Suprapubic skin (tissue), 4 donors: ENCODE results near the gene DSCAM. TPM values are rescaled to one million over a fixed set of nuclear protein-coding genes. Genes with fewer than 3 reads are reported as not detected.

Experiments
- DNase-seq, 2 donors: peaks; one replicate each; pipeline ENCODE4 v3.0.0-alpha.2; 2019; ENCODE audit warnings: low spot score in 2 of 2
- H3K27ac ChIP-seq: fragments of 200-600 bp; sonication (generic); one replicate; pipeline ENCODE4 v1.5.1; 2019
- H3K27me3 ChIP-seq: fragments of 200-600 bp; sonication (generic); one replicate; pipeline ENCODE4 v1.5.1; 2019
- H3K36me3 ChIP-seq: fragments of 200-600 bp; sonication (generic); one replicate; pipeline ENCODE4 v1.5.1; 2019
- H3K4me1 ChIP-seq: fragments of 200-600 bp; sonication (generic); one replicate; pipeline ENCODE4 v1.5.1; 2019
- H3K4me3 ChIP-seq: fragments of 200-600 bp; sonication (generic); one replicate; pipeline ENCODE4 v1.5.1; 2019; ENCODE audit warnings: mild to moderate bottlenecking
- H3K9me3 ChIP-seq: fragments of 200-600 bp; sonication (generic); one replicate; pipeline ENCODE4 v1.5.1; 2019
- EP300 ChIP-seq: sonication (generic); formaldehyde crosslinking; IDR thresholded peaks from one replicate; pipeline ENCODE4 v1.6.1; 2017; ENCODE audit warnings: antibody characterized with exemption
- POLR2A ChIP-seq, 2 donors: fragments of 450-650 bp; IDR thresholded peaks; one replicate each; pipeline ENCODE4 v1.6.1; 2017; ENCODE audit warnings: antibody characterized with exemption in 2 of 2, mild to moderate bottlenecking in 2 of 2, moderate library complexity in 2 of 2
- POLR2AphosphoS5 ChIP-seq, 3 donors: sonication (generic); formaldehyde crosslinking; IDR thresholded peaks; one replicate each; pipeline ENCODE4 v1.6.1; 2017; ENCODE audit warnings: antibody characterized with exemption in 3 of 3
- WGBS: methylation state at CpG from one replicate; pipeline ENCODE4 v1.1.5; 2018; 5-methylcytosine and 5-hydroxymethylcytosine counted together
- total RNA-seq, 4 donors: library from RNA; depleted of rRNA; stranded (reverse); fragments of >200 nt; gene quantifications; one replicate each; pipeline ENCODE4 v1.1.0, GENCODE V29; 2016
- TF ChIP-seq, protein P1 (sequence below), 2 donors: fragments of 200-600 bp in 1 of 2; fragments of 450-650 bp in 1 of 2; sonication (generic) in 1 of 2; IDR thresholded peaks; one replicate each; pipeline ENCODE4 v1.5.1; 2016 to 2019; ENCODE audit warnings: antibody characterized with exemption in 2 of 2, mild to moderate bottlenecking in 1 of 2, moderate library complexity in 1 of 2

DSCAM gene
- total RNA-seq, 4 donors from 2014 or later: 0.08 TPM; not detected in 3

DNA sequence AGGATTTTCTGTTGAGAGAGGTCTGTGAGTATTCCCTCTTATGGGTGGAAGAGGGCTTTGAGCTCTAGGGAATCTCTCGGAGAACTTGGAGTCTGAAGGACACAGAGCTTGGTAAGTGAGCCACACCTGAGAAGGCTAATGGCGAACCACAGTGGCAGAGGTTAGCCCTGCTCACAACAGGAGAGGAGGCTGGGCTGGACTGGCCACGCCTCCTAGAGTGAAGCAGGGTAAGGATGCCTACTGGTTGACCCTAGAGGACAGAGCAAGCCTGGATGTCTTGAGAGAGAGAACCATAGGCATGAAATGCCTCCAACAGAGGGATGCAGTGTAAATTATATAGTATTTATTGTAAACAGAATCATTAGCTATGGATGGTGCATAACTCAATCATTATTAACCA lies 747.1 kb downstream of the DSCAM start:
- TF ChIP-seq, protein P1, sequence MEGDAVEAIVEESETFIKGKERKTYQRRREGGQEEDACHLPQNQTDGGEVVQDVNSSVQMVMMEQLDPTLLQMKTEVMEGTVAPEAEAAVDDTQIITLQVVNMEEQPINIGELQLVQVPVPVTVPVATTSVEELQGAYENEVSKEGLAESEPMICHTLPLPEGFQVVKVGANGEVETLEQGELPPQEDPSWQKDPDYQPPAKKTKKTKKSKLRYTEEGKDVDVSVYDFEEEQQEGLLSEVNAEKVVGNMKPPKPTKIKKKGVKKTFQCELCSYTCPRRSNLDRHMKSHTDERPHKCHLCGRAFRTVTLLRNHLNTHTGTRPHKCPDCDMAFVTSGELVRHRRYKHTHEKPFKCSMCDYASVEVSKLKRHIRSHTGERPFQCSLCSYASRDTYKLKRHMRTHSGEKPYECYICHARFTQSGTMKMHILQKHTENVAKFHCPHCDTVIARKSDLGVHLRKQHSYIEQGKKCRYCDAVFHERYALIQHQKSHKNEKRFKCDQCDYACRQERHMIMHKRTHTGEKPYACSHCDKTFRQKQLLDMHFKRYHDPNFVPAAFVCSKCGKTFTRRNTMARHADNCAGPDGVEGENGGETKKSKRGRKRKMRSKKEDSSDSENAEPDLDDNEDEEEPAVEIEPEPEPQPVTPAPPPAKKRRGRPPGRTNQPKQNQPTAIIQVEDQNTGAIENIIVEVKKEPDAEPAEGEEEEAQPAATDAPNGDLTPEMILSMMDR (IDR thresholded peaks at IDR 0.05): no peak
- TF ChIP-seq EP300 (no peak), POLR2AphosphoS5 (IDR thresholded peaks at IDR 0.05) (no peak), POLR2A (IDR thresholded peaks at IDR 0.05) (no peak)
- H3K27ac ChIP-seq: no peak overlapping the region
- no peak for DNase-seq
- H3K4me3 ChIP-seq: no peak overlapping the region
- no peaks in the 10 kb centered on the region for H3K4me1 ChIP-seq
- WGBS: 75% methylated on average over 3 of the region's 3 CpGs
- no peaks in the 10 kb centered on the region for H3K36me3 ChIP-seq
- H3K27me3 ChIP-seq: no peaks in the 10 kb centered on the region
- H3K9me3 ChIP-seq: no peaks in the 10 kb centered on the region

GRCh38 chr21:40095477-40095876 lies 751.5 kb downstream of the DSCAM start:
- no peak overlapping the region for H3K27ac ChIP-seq
- no peak for TF ChIP-seq POLR2AphosphoS5 (IDR thresholded peaks at IDR 0.05)
- TF ChIP-seq EP300: no peak
- TF ChIP-seq POLR2A (IDR thresholded peaks at IDR 0.05): no peak
- TF ChIP-seq, protein P1 (IDR thresholded peaks at IDR 0.05): no peak
- no peak overlapping the region for H3K4me3 ChIP-seq
- H3K27me3 ChIP-seq: no peaks in the 10 kb centered on the region
- H3K36me3 ChIP-seq: no peaks in the 10 kb centered on the region
- DNase-seq: no peak
- 42% methylated on average over 3 of the region's 3 CpGs for WGBS
- H3K4me1 ChIP-seq: no peaks in the 10 kb centered on the region
- no peaks in the 10 kb centered on the region for H3K9me3 ChIP-seq

- Histone ChIP-seq H3K27ac (no peak overlapping the region), H3K4me3 (no peak overlapping the region), H3K27me3 (no peaks in the 10 kb centered on the region), H3K36me3 (no peaks in the 10 kb centered on the region), H3K9me3 (no peaks in the 10 kb centered on the region), H3K4me1 (no peaks in the 10 kb centered on the region)
- WGBS: 56% methylated on average over 3 of the region's 3 CpGs
- no peak for TF ChIP-seq EP300
- TF ChIP-seq, protein P1 (IDR thresholded peaks at IDR 0.05): no peak
- no peak for TF ChIP-seq POLR2A (IDR thresholded peaks at IDR 0.05)
- TF ChIP-seq POLR2AphosphoS5 (IDR thresholded peaks at IDR 0.05): no peak
- DNase-seq: no peak
These were observed 766.6 kb downstream of the DSCAM start for GRCh38 chr21:40080385-40080784.

DNA sequence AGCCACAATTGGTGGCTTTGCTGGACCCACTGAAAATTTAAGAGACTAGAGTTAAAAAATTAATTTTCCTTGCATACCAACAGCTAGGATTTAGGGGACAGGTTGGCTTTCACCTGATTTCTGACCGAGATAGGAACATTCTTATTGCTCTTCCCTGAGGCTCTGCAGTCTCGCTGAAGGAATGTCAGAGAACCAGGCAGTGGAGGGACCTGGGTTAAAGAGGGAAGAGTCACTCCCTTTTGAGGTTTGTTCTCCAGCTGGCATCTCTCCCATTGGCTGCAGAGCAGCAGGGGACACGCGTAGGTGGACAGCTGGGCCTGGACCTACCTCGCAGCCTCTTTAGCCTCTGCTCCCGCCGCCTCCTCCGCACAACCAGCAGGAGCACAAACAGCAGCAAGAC lies 772.2 kb downstream of the DSCAM start:
- TF ChIP-seq, protein P1 (IDR thresholded peaks at IDR 0.05): no peak
- TF ChIP-seq EP300: no peak
- TF ChIP-seq POLR2AphosphoS5 (IDR thresholded peaks at IDR 0.05): no peak
- no peak for TF ChIP-seq POLR2A (IDR thresholded peaks at IDR 0.05)
- Histone ChIP-seq H3K27ac (no peak overlapping the region), H3K27me3 (no peaks in the 10 kb centered on the region), H3K9me3 (no peaks in the 10 kb centered on the region), H3K4me1 (no peaks in the 10 kb centered on the region), H3K36me3 (no peaks in the 10 kb centered on the region), H3K4me3 (no peak overlapping the region)
- no peak for DNase-seq
- 69% methylated on average over 8 of the region's 8 CpGs for WGBS

DNA sequence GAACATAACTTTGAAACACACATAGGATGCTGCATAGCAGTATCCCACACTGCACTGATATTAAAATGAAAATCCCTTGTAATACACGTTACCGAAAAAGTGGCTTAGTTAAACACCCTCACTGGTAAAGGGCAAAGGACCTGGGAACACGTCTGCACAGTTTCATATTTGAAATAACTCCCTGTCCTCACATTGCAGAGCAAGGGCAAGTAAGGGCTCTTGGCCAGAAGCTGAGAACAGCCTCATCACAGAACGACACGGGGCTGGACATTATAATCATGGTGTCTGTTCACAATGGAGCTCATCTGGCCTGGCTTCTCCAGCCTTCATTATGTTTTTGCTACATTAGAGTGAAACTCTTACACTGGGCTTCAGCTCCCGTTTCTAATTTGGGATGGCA lies 772.8 kb downstream of the DSCAM start:
- 58% methylated on average over 6 of the region's 6 CpGs for WGBS
- TF ChIP-seq POLR2A (IDR thresholded peaks at IDR 0.05) (no peak), EP300 (no peak), POLR2AphosphoS5 (IDR thresholded peaks at IDR 0.05) (no peak)
- TF ChIP-seq, protein P1 (IDR thresholded peaks at IDR 0.05): no peak
- Histone ChIP-seq H3K36me3 (no peaks in the 10 kb centered on the region), H3K9me3 (no peaks in the 10 kb centered on the region), H3K27me3 (no peaks in the 10 kb centered on the region), H3K27ac (no peak overlapping the region), H3K4me3 (no peak overlapping the region), H3K4me1 (no peaks in the 10 kb centered on the region)
- no peak for DNase-seq
